Measurements from ENCODE around the gene ERP44.

ERP44 gene

DNA sequence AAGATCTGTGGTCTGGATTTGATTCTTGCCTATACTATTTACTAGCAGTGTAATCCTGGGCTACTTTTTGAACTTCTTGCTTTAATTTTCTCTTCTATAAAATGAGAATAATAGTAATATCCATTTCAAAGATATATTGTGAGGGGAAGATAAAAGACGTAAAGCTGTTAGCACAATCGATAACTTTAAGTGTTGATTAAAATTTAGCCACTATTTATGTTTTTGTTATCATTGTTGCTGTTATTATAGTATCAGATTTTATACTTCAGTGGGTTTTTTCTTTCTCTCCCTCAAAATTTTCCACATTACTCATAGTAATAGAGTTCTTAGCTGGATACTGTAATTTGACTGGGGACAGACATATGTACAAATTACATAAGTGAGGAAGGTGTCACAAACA lies 150.3 kb downstream of the ERP44 start:
- DNase-seq (ENCODE audit: low read depth): no peak
- no peak overlapping the region for H3K4me3 ChIP-seq (ENCODE audit: low read length)
- no peak for TF ChIP-seq CTCF (IDR thresholded peaks at IDR 0.05; ENCODE audit: insufficient read depth, low read depth, low read length, missing control alignments)

DNA sequence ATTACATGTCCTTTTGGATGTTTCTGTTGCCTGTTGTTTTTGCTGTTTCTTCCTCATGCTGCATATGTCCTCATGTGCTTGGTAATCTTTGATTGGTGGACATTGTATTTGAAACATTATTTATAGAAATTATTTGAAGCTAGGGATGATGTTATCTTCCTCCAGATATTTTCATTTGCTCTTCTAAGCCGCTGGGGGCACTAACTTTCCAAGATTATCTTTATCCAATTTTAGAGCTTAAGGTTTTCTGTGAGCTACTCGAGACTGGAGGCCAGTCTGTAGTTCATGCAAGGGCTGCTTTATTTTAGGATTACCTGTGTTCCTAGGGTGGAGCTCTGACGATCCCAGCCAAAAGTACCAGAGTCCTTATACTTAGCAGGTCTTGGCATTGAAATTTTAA lies 151.4 kb downstream of the ERP44 start:
- no peak overlapping the region for H3K4me3 ChIP-seq (ENCODE audit: low read length)
- peak; percentile 2 for DNase-seq (ENCODE audit: low read depth)
- peak; percentile 25 for TF ChIP-seq CTCF (IDR thresholded peaks at IDR 0.05; ENCODE audit: insufficient read depth, low read depth, low read length, missing control alignments)

DNA sequence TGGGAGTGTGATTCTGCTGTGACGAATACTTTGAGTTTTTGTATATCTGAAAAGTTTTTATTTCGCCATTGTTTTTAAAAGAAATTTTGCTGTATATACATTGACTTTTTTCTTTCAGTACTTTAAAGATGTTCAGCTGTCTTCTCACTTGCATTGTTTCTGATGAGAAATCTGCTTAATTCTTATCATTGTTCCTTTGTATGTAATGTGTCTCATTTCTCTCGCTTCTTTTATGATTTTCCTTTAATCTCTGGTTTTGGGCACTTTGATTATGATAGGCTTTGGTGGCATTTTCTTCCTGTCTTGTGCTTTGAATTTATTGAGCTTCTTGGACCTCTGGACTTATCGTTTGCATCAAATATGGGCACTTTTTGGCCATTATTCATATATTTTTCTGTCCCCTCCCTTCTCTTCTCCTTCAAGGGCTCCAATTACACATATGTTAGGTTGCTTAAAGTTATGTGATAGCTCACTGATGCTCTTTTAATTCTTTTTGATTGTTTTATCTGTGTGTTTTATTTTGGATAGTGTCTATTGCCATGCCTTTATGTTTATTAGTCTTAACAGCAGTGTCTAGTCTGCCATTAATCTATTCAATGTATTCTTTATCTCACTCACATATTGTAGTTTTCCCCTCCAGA lies 161.7 kb downstream of the ERP44 start:
- DNase-seq (ENCODE audit: low read depth): no peak
- H3K4me3 ChIP-seq (ENCODE audit: low read length): no peak overlapping the region
- no peak for TF ChIP-seq CTCF (IDR thresholded peaks at IDR 0.05; ENCODE audit: insufficient read depth, low read depth, low read length, missing control alignments)

DNA sequence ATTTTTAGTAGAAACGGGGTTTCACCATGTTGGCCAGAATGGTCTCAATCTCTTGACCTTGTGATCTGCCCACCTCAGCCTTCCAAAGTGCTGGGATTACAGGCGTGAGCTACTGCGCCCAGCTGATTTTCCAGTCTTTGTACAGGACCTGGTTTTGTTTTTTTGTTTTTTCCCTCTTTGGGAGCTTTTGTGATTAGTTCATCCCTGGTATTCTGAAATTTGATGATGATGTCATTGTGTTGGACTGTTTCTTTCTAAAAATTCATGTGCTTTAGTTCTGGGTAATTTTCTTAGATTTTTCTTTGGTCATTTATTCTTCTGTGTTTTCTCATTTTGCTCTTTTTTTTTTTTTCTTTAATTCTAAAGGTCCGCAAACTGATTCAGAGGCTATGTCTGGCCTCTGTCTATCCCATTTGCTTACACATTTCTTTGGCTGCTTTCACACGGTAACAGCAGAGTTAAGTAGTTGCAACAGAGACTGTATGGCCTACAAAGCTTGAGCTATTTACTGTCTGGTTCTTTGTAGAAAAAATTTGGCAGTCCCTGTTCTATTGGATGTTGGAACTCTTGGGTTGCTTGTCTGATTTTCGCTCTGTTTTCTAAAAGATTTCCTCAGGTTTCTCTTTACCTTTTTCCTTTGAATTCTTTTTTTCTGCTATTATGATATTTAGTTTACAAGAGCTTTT lies 167.5 kb downstream of the ERP44 start:
- TF ChIP-seq CTCF (IDR thresholded peaks at IDR 0.05; ENCODE audit: insufficient read depth, low read depth, low read length, missing control alignments): no peak
- DNase-seq (ENCODE audit: low read depth): no peak
- H3K4me3 ChIP-seq (ENCODE audit: low read length): no peak overlapping the region

- H3K4me3 ChIP-seq (ENCODE audit: low read length): no peak overlapping the region
- TF ChIP-seq CTCF (IDR thresholded peaks at IDR 0.05; ENCODE audit: insufficient read depth, low read depth, low read length, missing control alignments): no peak
- no peak for DNase-seq (ENCODE audit: low read depth)
These were observed 169.1 kb downstream of the ERP44 start for GRCh38 chr9:99929652-99930051.
